IMR-90 (cell line): ENCODE data around the gene SRPRA. TPM values are rescaled to one million over a fixed set of nuclear protein-coding genes. Genes with fewer than 3 reads are reported as not detected.

Experiments used
- ATAC-seq: fragments of 200-7000 bp; cut with Tn5 transposase; 2 replicates; pipeline ENCODE4 v1.9.1; 2020; ENCODE audit warnings: low read depth, mild to moderate bottlenecking, moderate library complexity
- BruUV-seq: library from RNA; stranded (reverse); fragments of 400-500 nt; replicated peaks from 2 replicates; lab custom pipeline; 2021; lab: Mats Ljungman, UMichigan
- CTCF ChIA-PET: fragments of 300-600 bp; formaldehyde crosslinking; extraction: SDS; loops from one replicate; lab custom pipeline; 2021; ENCODE audit warnings: antibody characterized with exemption; lab: Yijun Ruan, JAX
- POLR2A ChIA-PET: fragments of 300-600 bp; sonication (Branson Sonifier 250); formaldehyde crosslinking; loops from one replicate; lab custom pipeline; 2022; ENCODE audit warnings: antibody characterized with exemption; ENCODE audit not compliant: unreplicated experiment; lab: Charles Lee
- DNase-seq: peaks from one replicate; pipeline ENCODE4 v3.0.0; 2013
- H2AFZ ChIP-seq: replicated peaks from 2 replicates; pipeline ENCODE3; 2013; ENCODE audit warnings: low read length, mild to moderate bottlenecking; ENCODE audit not compliant: poor library complexity
- H2AK5ac ChIP-seq: 2 replicates; pipeline ENCODE4 v1.6.1; 2013; ENCODE audit warnings: low read depth, low read length, inconsistent platforms
- H2AK9ac ChIP-seq: replicated peaks from 2 replicates; pipeline ENCODE3; 2013; ENCODE audit warnings: mild to moderate bottlenecking, low read depth, low read length, moderate library complexity; ENCODE audit not compliant: poor library complexity
- H2BK120ac ChIP-seq: 2 replicates; pipeline ENCODE4 v1.6.1; 2013; ENCODE audit warnings: low read depth, low read length, inconsistent platforms
- H2BK15ac ChIP-seq: 3 replicates; pipeline ENCODE4 v1.6.1; 2013; ENCODE audit warnings: low read depth, low read length, inconsistent platforms
- H2BK20ac ChIP-seq: 2 replicates; pipeline ENCODE4 v1.6.1; 2013; ENCODE audit warnings: low read depth, mild to moderate bottlenecking, inconsistent platforms, low read length, moderate library complexity
- H2BK5ac ChIP-seq: 2 replicates; pipeline ENCODE4 v1.6.1; 2013; ENCODE audit warnings: mild to moderate bottlenecking, low read depth, low read length, inconsistent platforms; ENCODE audit not compliant: poor library complexity, severe bottlenecking
- H3K14ac ChIP-seq: replicated peaks from 2 replicates; pipeline ENCODE4 v1.6.1; 2013; ENCODE audit warnings: low read depth, low read length, inconsistent platforms
- H3K18ac ChIP-seq: 2 replicates; pipeline ENCODE4 v1.6.1; 2013; ENCODE audit warnings: low read depth, low read length, control low read depth
- H3K23ac ChIP-seq: 2 replicates; pipeline ENCODE4 v1.6.1; 2013; ENCODE audit warnings: low read depth, low read length, inconsistent platforms
- H3K27ac ChIP-seq: 2 replicates; pipeline ENCODE4 v1.5.1; 2013; ENCODE audit warnings: mild to moderate bottlenecking, control low read depth, low read length; ENCODE audit not compliant: insufficient read depth
- H3K27me3 ChIP-seq: 2 replicates; pipeline ENCODE4 v1.6.1; 2013; ENCODE audit warnings: low read length; ENCODE audit not compliant: control insufficient read depth, insufficient read depth
- H3K36me3 ChIP-seq: 2 replicates; pipeline ENCODE4 v1.6.1; 2013; ENCODE audit warnings: low read length, mixed read lengths; ENCODE audit not compliant: control insufficient read depth, insufficient read depth
- H3K4ac ChIP-seq: 2 replicates; pipeline ENCODE4 v1.6.1; 2013; ENCODE audit warnings: low read depth, low read length, inconsistent platforms
- H3K4me1 ChIP-seq: 2 replicates; pipeline ENCODE4 v1.6.1; 2013; ENCODE audit warnings: low read length, mixed read lengths; ENCODE audit not compliant: control insufficient read depth, insufficient read depth
- H3K4me2 ChIP-seq: 2 replicates; pipeline ENCODE4 v1.6.1; 2013; ENCODE audit warnings: low read depth, mild to moderate bottlenecking, control low read depth, low read length, moderate library complexity
- H3K4me3 ChIP-seq: 2 replicates; pipeline ENCODE4 v1.5.1; 2013; ENCODE audit warnings: low read depth, mild to moderate bottlenecking, control low read depth, low read length, moderate library complexity; ENCODE audit not compliant: insufficient read depth
- H3K56ac ChIP-seq: 2 replicates; pipeline ENCODE4 v1.6.1; 2013; ENCODE audit warnings: low read length, inconsistent platforms; ENCODE audit not compliant: insufficient read depth; ENCODE audit errors: extremely low read depth
- H3K79me1 ChIP-seq, 2 experiments: 2 replicates each; pipeline ENCODE4 v1.6.1; 2013; ENCODE audit warnings: low read length in 2 of 2, inconsistent platforms in 1 of 2, low read depth in 1 of 2
- H3K9ac ChIP-seq: 2 replicates; pipeline ENCODE4 v1.6.1; 2013; ENCODE audit warnings: low read depth, low read length, control low read depth
- H3K9me1 ChIP-seq: 2 replicates; pipeline ENCODE4 v1.6.1; 2013; ENCODE audit warnings: low read length, inconsistent platforms; ENCODE audit not compliant: insufficient read depth
- H3K9me3 ChIP-seq: 2 replicates; pipeline ENCODE4 v1.6.1; 2013; ENCODE audit warnings: low read length; ENCODE audit not compliant: control insufficient read depth, insufficient read depth
- H4K20me1 ChIP-seq: 2 replicates; pipeline ENCODE4 v1.6.1; 2013; ENCODE audit warnings: low read length, inconsistent platforms; ENCODE audit not compliant: insufficient read depth
- H4K5ac ChIP-seq: 2 replicates; pipeline ENCODE4 v1.6.1; 2013; ENCODE audit warnings: mild to moderate bottlenecking, low read depth, low read length, control low read depth
- H4K8ac ChIP-seq, 2 experiments: 2 replicates each; pipeline ENCODE4 v1.6.1; 2013; ENCODE audit warnings: low read depth in 2 of 2, low read length in 2 of 2, control low read depth in 1 of 2, inconsistent platforms in 1 of 2
- H4K91ac ChIP-seq: 2 replicates; pipeline ENCODE4 v1.6.1; 2013; ENCODE audit warnings: low read depth, low read length, inconsistent platforms; ENCODE audit not compliant: insufficient read depth
- BHLHE40 ChIP-seq: fragments of 150-350 bp; IDR thresholded peaks from 2 replicates; pipeline ENCODE4 v1.6.1; 2016; ENCODE audit warnings: mild to moderate bottlenecking, low read depth, low read length
- CEBPB ChIP-seq: IDR thresholded peaks from 2 replicates; pipeline ENCODE4 v1.6.1; 2012; ENCODE audit warnings: low read depth, low read length, improper control_type of control experiment
- CHD1 ChIP-seq: IDR thresholded peaks from 2 replicates; pipeline ENCODE4 v1.6.1; 2012; ENCODE audit warnings: low read depth, low read length, improper control_type of control experiment
- CTCF ChIP-seq: conservative IDR thresholded peaks from 2 replicates; pipeline ENCODE4 v1.5.1; 2012; ENCODE audit warnings: mild to moderate bottlenecking, low read depth, low read length, improper control_type of control experiment
- FOS ChIP-seq: fragments of 150-350 bp; IDR thresholded peaks from 2 replicates; pipeline ENCODE4 v1.6.1; 2016; ENCODE audit warnings: low read depth, low read length
- MAFK ChIP-seq: IDR thresholded peaks from 2 replicates; pipeline ENCODE4 v1.6.1; 2012; ENCODE audit warnings: low read depth, low read length, improper control_type of control experiment
- MAZ ChIP-seq: IDR thresholded peaks from 2 replicates; pipeline ENCODE4 v1.6.1; 2012; ENCODE audit warnings: low read depth, mild to moderate bottlenecking, low read length, improper control_type of control experiment, moderate library complexity, borderline replicate concordance
- MXI1 ChIP-seq: IDR thresholded peaks from 2 replicates; pipeline ENCODE4 v1.6.1; 2012; ENCODE audit warnings: low read depth, mild to moderate bottlenecking, low read length, moderate library complexity, borderline replicate concordance
- NFE2L2 ChIP-seq: fragments of 150-350 bp; IDR thresholded peaks from 2 replicates; pipeline ENCODE4 v1.6.1; 2016; ENCODE audit warnings: low read depth, mild to moderate bottlenecking, low read length
- POLR2A ChIP-seq: IDR thresholded peaks from 2 replicates; pipeline ENCODE4 v1.6.1; 2012; ENCODE audit warnings: mild to moderate bottlenecking, low read depth, low read length
- RAD21 ChIP-seq: IDR thresholded peaks from 2 replicates; pipeline ENCODE4 v1.6.1; 2012; ENCODE audit warnings: low read length, improper control_type of control experiment
- RCOR1 ChIP-seq: IDR thresholded peaks from 2 replicates; pipeline ENCODE4 v1.6.1; 2012; ENCODE audit warnings: mild to moderate bottlenecking, low read length, improper control_type of control experiment; ENCODE audit not compliant: insufficient replicate concordance
- RFX5 ChIP-seq: IDR thresholded peaks from 2 replicates; pipeline ENCODE4 v1.8.0; 2012; ENCODE audit warnings: low read depth, mild to moderate bottlenecking, low read length, moderate library complexity
- SMC3 ChIP-seq: fragments of 150-350 bp; IDR thresholded peaks from 2 replicates; pipeline ENCODE4 v1.6.1; 2016; ENCODE audit warnings: low read depth, mild to moderate bottlenecking, antibody characterized with exemption, low read length, moderate library complexity
- USF2 ChIP-seq: fragments of 150-350 bp; IDR thresholded peaks from 2 replicates; pipeline ENCODE4 v1.6.1; 2017; ENCODE audit warnings: mild to moderate bottlenecking, antibody characterized with exemption, low read length, low read depth
- WGBS, 2 experiments: methylation state at CpG; one replicate each; pipeline versions ENCODE4 v1.1.5 to v1.1.7; 2013; ENCODE audit warnings: missing lambda C conversion rate in 2 of 2; ENCODE audit not compliant: insufficient read length in 1 of 2; ENCODE audit errors: extremely low coverage in 2 of 2; 5-methylcytosine and 5-hydroxymethylcytosine counted together
- dilution Hi-C: fragments of 300-500 bp; cut with HindIII; formaldehyde crosslinking; loops from one replicate; pipeline ENCODE4 v1.14.3; 2018; ENCODE audit warnings: low sequenced_read_pairs; ENCODE audit not compliant: unreplicated experiment
- in situ Hi-C: fragments of 300-500 bp; cut with MboI; formaldehyde crosslinking; loops from 3 replicates; pipeline ENCODE4 v1.14.3; 2019; ENCODE audit warnings: low sequenced_read_pairs, inconsistent platforms, mixed read lengths
- intact Hi-C: fragments of 100-400 bp; cut with micrococcal nuclease; formaldehyde crosslinking; loops from 2 replicates; pipeline ENCODE4 v1.10.0; 2022
- polyA plus RNA-seq, 3 experiments: library from polyadenylated mRNA; depleted of rRNA; stranded (reverse); fragments of >200 nt; gene quantifications; 2 replicates each; pipeline ENCODE4 v1.2.3, GENCODE V29; 2012; ENCODE audit warnings: low replicate concordance in 1 of 3
- total RNA-seq: library from RNA; depleted of rRNA; stranded (reverse); fragments of >200 nt; gene quantifications from 2 replicates; pipeline ENCODE4 v1.2.3, GENCODE V29; 2012
- TF ChIP-seq, protein P1 (sequence below): fragments of 150-350 bp; IDR thresholded peaks from 2 replicates; pipeline ENCODE4 v1.6.1; 2016; ENCODE audit warnings: low read depth, mild to moderate bottlenecking, low read length, moderate library complexity, borderline replicate concordance

SRPRA gene
- total and polyA plus RNA-seq, 2 of the 4 experiments (the other 2 are of a cell fraction) = 108 to 131 TPM

- BruUV-seq = TSS peak; percentile 63
- H3K9me3 ChIP-seq = no peaks in the 10 kb centered on the region
- in situ Hi-C loops = no loop called here
Observed at GRCh38 chr11:126263489-126263888, 5.2 kb downstream of the SRPRA start.

More at GRCh38 chr11:126263489-126263888, 5.2 kb downstream of the SRPRA start:
- dilution Hi-C loops (no loop called here), intact Hi-C loops (no loop called here)
- Histone ChIP-seq H3K14ac (no peak overlapping the region), H2BK20ac (no peak overlapping the region), H4K5ac (no peak overlapping the region), H3K9me1 (peaks cover 10% of the 10 kb centered on the region; the same call in 1 of the 2 replicates), H3K27ac (no peak overlapping the region), H2BK120ac (no peak overlapping the region), H3K4me1 (peaks cover 3% of the 10 kb centered on the region; the same call in 1 of the 2 replicates), H2BK15ac (no peak overlapping the region), H2AK9ac (no peak overlapping the region), H3K4me2 (no peak overlapping the region), H3K23ac (no peak overlapping the region), H2AFZ (no peak overlapping the region), H2BK5ac (no peak overlapping the region), H3K9ac (no peak overlapping the region), H3K27me3 (no peaks in the 10 kb centered on the region), H3K79me1 (peaks cover 31 to 59% of the 10 kb centered on the region in 2 experiments), H4K8ac (no peak overlapping the region), H3K4ac (no peak overlapping the region), H3K4me3 (no peak overlapping the region), H4K91ac (no peak overlapping the region), H4K20me1 (peaks cover 9% of the 10 kb centered on the region; the same call in 1 of the 2 replicates), H2AK5ac (no peak overlapping the region), H3K56ac (no peak overlapping the region), H3K18ac (no peak overlapping the region), H3K36me3 (peaks cover 47% of the 10 kb centered on the region)
- CTCF ChIA-PET = no interaction called here
- POLR2A ChIA-PET = no interaction called here
- no peak for DNase-seq
- WGBS, 2 experiments = 100% methylated on average over 1 of the region's 6 CpGs; no CpG with 5 or more reads in 1 of the 2 experiments
- ATAC-seq = no peak
- no peak for TF ChIP-seq MAFK
- no peak for TF ChIP-seq RCOR1
- TF ChIP-seq MAZ = no peak
- no peak for TF ChIP-seq CEBPB
- TF ChIP-seq NFE2L2 = no peak
- TF ChIP-seq CHD1 = no peak
- no peak for TF ChIP-seq USF2
- TF ChIP-seq CTCF = no peak
- TF ChIP-seq RAD21 = no peak
- TF ChIP-seq RFX5 = no peak
- TF ChIP-seq POLR2A = no peak
- no peak for TF ChIP-seq MXI1
- no peak for TF ChIP-seq BHLHE40
- TF ChIP-seq FOS = no peak
- TF ChIP-seq, protein P1, sequence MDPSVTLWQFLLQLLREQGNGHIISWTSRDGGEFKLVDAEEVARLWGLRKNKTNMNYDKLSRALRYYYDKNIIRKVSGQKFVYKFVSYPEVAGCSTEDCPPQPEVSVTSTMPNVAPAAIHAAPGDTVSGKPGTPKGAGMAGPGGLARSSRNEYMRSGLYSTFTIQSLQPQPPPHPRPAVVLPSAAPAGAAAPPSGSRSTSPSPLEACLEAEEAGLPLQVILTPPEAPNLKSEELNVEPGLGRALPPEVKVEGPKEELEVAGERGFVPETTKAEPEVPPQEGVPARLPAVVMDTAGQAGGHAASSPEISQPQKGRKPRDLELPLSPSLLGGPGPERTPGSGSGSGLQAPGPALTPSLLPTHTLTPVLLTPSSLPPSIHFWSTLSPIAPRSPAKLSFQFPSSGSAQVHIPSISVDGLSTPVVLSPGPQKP = no peak
- TF ChIP-seq SMC3 = no peak
